OCI-LY7 (cell line): Measurements from ENCODE around the gene VAT1L. TPM values are rescaled to one million over a fixed set of nuclear protein-coding genes. Genes with fewer than 3 reads are reported as not detected.

Experiments used
- BruUV-seq: library from RNA; stranded (reverse); fragments of 400-500 nt; replicated peaks from 2 replicates; lab custom pipeline; 2021; lab: Mats Ljungman, UMichigan
- CTCF ChIA-PET: fragments of 300-600 bp; sonication (Branson Sonifier 250); formaldehyde crosslinking; loops from one replicate; lab custom pipeline; 2022; ENCODE audit warnings: antibody characterized with exemption; ENCODE audit not compliant: unreplicated experiment; lab: Charles Lee
- POLR2A ChIA-PET: fragments of 300-600 bp; sonication (Branson Sonifier 250); formaldehyde crosslinking; loops from one replicate; lab custom pipeline; 2022; ENCODE audit warnings: antibody characterized with exemption; lab: Charles Lee
- DNase-seq: peaks from one replicate; pipeline ENCODE4 v3.0.0-alpha.2; 2015; ENCODE audit warnings: low spot score
- H2AFZ ChIP-seq: fragments of 200-600 bp; sonication (generic), shearing (Covaris generic); 2 replicates; pipeline ENCODE4 v1.6.1; 2014; ENCODE audit warnings: mild to moderate bottlenecking, antibody characterized with exemption, low read length, moderate library complexity
- H3K27ac ChIP-seq: fragments of 200-600 bp; sonication (generic); 2 replicates; pipeline ENCODE4 v1.5.1; 2014; ENCODE audit warnings: mixed run types, low read depth, mild to moderate bottlenecking, moderate library complexity, low read length, inconsistent platforms; ENCODE audit not compliant: poor library complexity, severe bottlenecking
- H3K36me3 ChIP-seq: fragments of 200-600 bp; sonication (generic); 2 replicates; pipeline ENCODE4 v1.6.1; 2014; ENCODE audit warnings: mild to moderate bottlenecking, antibody characterized with exemption, low read length, moderate library complexity, mixed read lengths; ENCODE audit not compliant: insufficient read depth
- H3K4me1 ChIP-seq: fragments of 200-600 bp; sonication (generic); 2 replicates; pipeline ENCODE4 v1.5.1; 2014; ENCODE audit warnings: mild to moderate bottlenecking, low read length; ENCODE audit not compliant: insufficient read depth, poor library complexity, severe bottlenecking
- H3K4me2 ChIP-seq: fragments of 200-600 bp; sonication (generic); 2 replicates; pipeline ENCODE4 v1.6.1; 2014; ENCODE audit warnings: mild to moderate bottlenecking, low read length
- H3K4me3 ChIP-seq: fragments of 200-600 bp; sonication (generic); 2 replicates; pipeline ENCODE4 v1.5.1; 2014; ENCODE audit warnings: mild to moderate bottlenecking, low read depth, low read length; ENCODE audit not compliant: poor library complexity, severe bottlenecking
- H3K79me2 ChIP-seq: fragments of 200-600 bp; sonication (generic); 2 replicates; pipeline ENCODE4 v1.6.1; 2016; ENCODE audit warnings: low read depth, mild to moderate bottlenecking, low read length, moderate library complexity, mixed read lengths; ENCODE audit not compliant: insufficient read depth
- H3K9me2 ChIP-seq: fragments of 200-600 bp; sonication (generic); 2 replicates; pipeline ENCODE4 v1.6.1; 2016; ENCODE audit warnings: mild to moderate bottlenecking, low read length, mixed read lengths; ENCODE audit not compliant: insufficient read depth
- H3K9me3 ChIP-seq: fragments of 200-600 bp; sonication (generic); 2 replicates; pipeline ENCODE4 v1.6.1; 2014; ENCODE audit warnings: mild to moderate bottlenecking, mixed run types, low read length, mixed read lengths
- H4K20me1 ChIP-seq: fragments of 200-600 bp; sonication (generic); 2 replicates; pipeline ENCODE4 v1.6.1; 2014; ENCODE audit warnings: mild to moderate bottlenecking, antibody characterized with exemption, low read length, moderate library complexity, mixed read lengths; ENCODE audit not compliant: insufficient read depth
- CTCF ChIP-seq: fragments of 200-600 bp; sonication (generic); conservative IDR thresholded peaks from 2 replicates; pipeline ENCODE4 v1.5.1; 2014; ENCODE audit warnings: mild to moderate bottlenecking, antibody characterized with exemption, low read length, moderate library complexity, mixed read lengths
- EZH2phosphoT487 ChIP-seq: fragments of 200-600 bp; sonication (generic); IDR thresholded peaks from 2 replicates; pipeline ENCODE4 v1.6.1; 2018; ENCODE audit warnings: low read depth, borderline replicate concordance, mild to moderate bottlenecking, mixed run types, antibody characterized with exemption, low read length, moderate library complexity, mixed read lengths
- intact Hi-C: fragments of 100-400 bp; cut with micrococcal nuclease; formaldehyde crosslinking; loops from one replicate; pipeline ENCODE4 v1.10.0; 2022; ENCODE audit not compliant: unreplicated experiment
- total RNA-seq, 2 experiments: library from RNA; depleted of rRNA in 1 of 2; stranded (reverse); fragments of >200 nt in 1 of 2; shearing (Covaris generic) in 1 of 2; gene quantifications; 2 replicates each; pipeline ENCODE4 v1.2.3, GENCODE V29; 2014 to 2022

Gene VAT1L
- total RNA-seq, 2 experiments from 2014 or later: not detected

DNA sequence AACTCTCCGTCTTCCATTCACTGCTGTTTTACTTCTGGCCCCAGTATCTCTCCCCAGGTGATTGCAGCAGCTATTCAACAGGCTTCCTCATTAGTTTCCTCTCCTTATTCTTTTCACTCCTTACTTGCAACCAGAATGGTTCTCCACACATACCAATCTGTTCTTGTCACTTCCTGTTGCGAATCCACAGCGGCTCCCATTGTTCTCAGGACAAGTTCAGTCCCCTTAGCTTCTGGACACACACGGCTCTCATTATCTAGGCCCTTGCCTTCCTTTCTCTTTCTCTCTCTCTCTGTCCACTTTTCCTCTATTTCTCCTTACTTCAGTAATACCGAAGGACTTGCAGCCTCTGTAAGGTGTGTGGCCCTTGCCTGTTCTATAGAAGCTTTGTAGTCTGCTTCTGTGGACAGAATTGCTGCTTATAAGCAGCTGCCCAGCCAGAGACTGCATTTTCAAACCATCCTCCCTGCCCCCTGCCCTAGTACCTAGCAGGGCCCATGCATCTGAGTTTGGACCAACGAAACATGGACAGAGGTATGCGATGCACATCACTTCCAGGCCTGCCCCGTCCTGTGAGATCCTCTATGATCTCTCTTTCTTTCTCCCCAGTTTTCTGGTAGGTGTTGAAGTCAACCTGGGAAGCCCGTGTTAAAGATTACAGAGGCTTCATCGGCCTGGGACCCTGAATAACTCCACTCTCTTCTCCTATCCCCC is 45.7 kb downstream of the VAT1L start:
- Histone ChIP-seq H4K20me1 (no peaks in the 10 kb centered on the region), H3K36me3 (no peaks in the 10 kb centered on the region), H3K4me1 (no peaks in the 10 kb centered on the region), H3K4me3 (no peak overlapping the region), H3K4me2 (no peak overlapping the region), H3K27ac (no peak overlapping the region), H2AFZ (no peak overlapping the region), H3K9me2 (no peaks in the 10 kb centered on the region), H3K9me3 (no peaks in the 10 kb centered on the region), H3K79me2 (no peaks in the 10 kb centered on the region)
- intact Hi-C loops: no loop called here
- DNase-seq: no peak
- ChIA-PET POLR2A (no interaction called here), CTCF (no interaction called here)
- TF ChIP-seq EZH2phosphoT487 (no peak), CTCF (no peak)
- BruUV-seq: no TSS peak

GRCh38 chr16:77834635-77835540 is 46.5 kb downstream of the VAT1L start:
- ChIA-PET CTCF (no interaction called here), POLR2A (interaction anchor here (0.6 kb wide), 1 partner anchor 264 kb away, joined by 3 read pairs; no protein-coding TSS in a partner anchor)
- no TSS peak for BruUV-seq
- no peaks in the 10 kb centered on the region for H4K20me1 ChIP-seq
- no peak overlapping the region for H2AFZ ChIP-seq
- H3K79me2 ChIP-seq: no peaks in the 10 kb centered on the region
- no peak overlapping the region for H3K27ac ChIP-seq
- H3K4me3 ChIP-seq: no peak overlapping the region
- no peaks in the 10 kb centered on the region for H3K9me3 ChIP-seq
- H3K9me2 ChIP-seq: no peaks in the 10 kb centered on the region
- intact Hi-C loops: no loop called here
- no peaks in the 10 kb centered on the region for H3K36me3 ChIP-seq
- no peak for TF ChIP-seq CTCF
- no peak for TF ChIP-seq EZH2phosphoT487
- H3K4me2 ChIP-seq: no peak overlapping the region
- no peak for DNase-seq
- no peaks in the 10 kb centered on the region for H3K4me1 ChIP-seq

GRCh38 chr16:77836801-77837200 is 48.4 kb downstream of the VAT1L start:
- no peak overlapping the region for H3K4me3 ChIP-seq
- no peak overlapping the region for H2AFZ ChIP-seq
- H3K79me2 ChIP-seq: no peaks in the 10 kb centered on the region
- POLR2A ChIA-PET: no interaction called here
- DNase-seq: no peak
- no peaks in the 10 kb centered on the region for H4K20me1 ChIP-seq
- CTCF ChIA-PET: no interaction called here
- no peaks in the 10 kb centered on the region for H3K4me1 ChIP-seq
- H3K27ac ChIP-seq: no peak overlapping the region
- no peak overlapping the region for H3K4me2 ChIP-seq
- no peaks in the 10 kb centered on the region for H3K9me2 ChIP-seq
- intact Hi-C loops: no loop called here
- no TSS peak for BruUV-seq
- H3K36me3 ChIP-seq: no peaks in the 10 kb centered on the region
- H3K9me3 ChIP-seq: no peaks in the 10 kb centered on the region
- TF ChIP-seq EZH2phosphoT487 (no peak), CTCF (no peak)
